ENCODE results near the gene SKA1. TPM values are rescaled to one million over a fixed set of nuclear protein-coding genes. Genes with fewer than 3 reads are reported as not detected.

Gene SKA1
- total and polyA plus RNA-seq, 2 of the 13 experiments (the other 11 are each of a cell fraction or from before 2014, with no cell fraction given) = 5.3 to 21.3 TPM

- TF ChIP-seq ZNF574 (CRISPR knock-in tag; IDR thresholded peaks at IDR 0.05) = peak; percentile 41; the same call in 1 of the 2 replicates
- 0 out of 2 replicates have a peak, but pooled peaks have one; percentile 39 for TF ChIP-seq SALL1 (CRISPR knock-in tag; IDR thresholded peaks at IDR 0.05)
- TF ChIP-seq TBX2 (CRISPR knock-in tag; IDR thresholded peaks at IDR 0.05; ENCODE audit: borderline replicate concordance) = peak; percentile 89
- TF ChIP-seq ERF (CRISPR knock-in tag; IDR thresholded peaks at IDR 0.05) = peak; percentile 70; the same call in 1 of the 2 replicates
- TF ChIP-seq CBFB (CRISPR knock-in tag; IDR thresholded peaks at IDR 0.05) = peak; percentile 32; the same call in 1 of the 2 replicates
- peak; percentile 52; the same call in 1 of the 2 replicates for TF ChIP-seq ZGPAT (CRISPR knock-in tag; IDR thresholded peaks at IDR 0.05)
- TF ChIP-seq ZNF292 (CRISPR knock-in tag; IDR thresholded peaks at IDR 0.05; ENCODE audit: borderline replicate concordance, low read depth) = peak; percentile 45; the same call in 1 of the 2 replicates
- peak; percentile 78 for TF ChIP-seq RARA (CRISPR knock-in tag; IDR thresholded peaks at IDR 0.05)
- peak; percentile 78; the same call in 1 of the 2 replicates for TF ChIP-seq ZNF503 (CRISPR knock-in tag; IDR thresholded peaks at IDR 0.05)
- TF ChIP-seq BCL6 (CRISPR knock-in tag; IDR thresholded peaks at IDR 0.05) = peak; percentile 95
- TF ChIP-seq TCF7 (IDR thresholded peaks at IDR 0.05; ENCODE audit: low read depth) = peak; percentile 79
- TF ChIP-seq ZBTB10 (CRISPR knock-in tag; IDR thresholded peaks at IDR 0.05; ENCODE audit: borderline replicate concordance) = 0 out of 2 replicates have a peak, but pooled peaks have one; percentile 50
- TF ChIP-seq PHF21A (CRISPR knock-in tag; IDR thresholded peaks at IDR 0.05) = peak; percentile 55; the same call in 1 of the 2 replicates
- TF ChIP-seq ZBTB43 (CRISPR knock-in tag; conservative IDR thresholded peaks at IDR 0.05) = 0 out of 2 replicates have a peak, but pooled peaks have one; percentile 49
- TF ChIP-seq MEIS2 (CRISPR knock-in tag; IDR thresholded peaks at IDR 0.05) = peak; percentile 35; the same call in 1 of the 2 replicates
- 0 out of 2 replicates have a peak, but pooled peaks have one; percentile 64 for TF ChIP-seq SMYD3 (CRISPR knock-in tag; IDR thresholded peaks at IDR 0.05)
- TF ChIP-seq ZNF12 (CRISPR knock-in tag; IDR thresholded peaks at IDR 0.05) = peak; percentile 8; the same call in 1 of the 2 replicates
These were observed 30.1 kb downstream of the SKA1 start (continued) for GRCh38 chr18:50404752-50405581.
